HepG2 (cell line): ENCODE results near the gene SLC35F4. TPM values are rescaled to one million over a fixed set of nuclear protein-coding genes. Genes with fewer than 3 reads are reported as not detected.

Experiments used
- ATAC-seq: fragments of 200-7000 bp; cut with Tn5 transposase; 3 replicates; pipeline ENCODE4 v1.9.1; 2020; ENCODE audit warnings: mild to moderate bottlenecking, moderate library complexity
- BruUV-seq: library from RNA; stranded (reverse); fragments of 400-500 nt; replicated peaks from 2 replicates; lab custom pipeline; 2021; lab: Mats Ljungman, UMichigan
- CTCF ChIA-PET: fragments of 300-600 bp; formaldehyde crosslinking; extraction: SDS; loops from one replicate; lab custom pipeline; 2021; ENCODE audit warnings: low total read pairs, inconsistent platforms, low intra/inter-chr PET ratio; lab: Yijun Ruan, JAX
- POLR2A ChIA-PET: fragments of 350-600 bp; sonication (Branson Sonifier 250); formaldehyde crosslinking; loops from one replicate; lab custom pipeline; 2020; ENCODE audit warnings: antibody characterized with exemption, inconsistent platforms; lab: Yijun Ruan, JAX
- DNase-seq: peaks from one replicate; pipeline ENCODE4 v3.0.0-alpha.2; 2015; ENCODE audit warnings: low spot score
- FAIRE-seq: peaks from 3 replicates; lab custom pipeline; 2011; peaks lifted over from hg19 to GRCh38; lab: Jason Lieb, UNC
- H2AFZ ChIP-seq: one replicate; pipeline ENCODE4 v1.6.1; 2011; ENCODE audit warnings: low read length, inconsistent platforms
- H3K27ac ChIP-seq: fragments of 300-600 bp; 3 replicates; pipeline ENCODE4 v1.8.0; 2011; ENCODE audit warnings: mixed run types, mild to moderate bottlenecking, mixed read lengths, low read length, inconsistent platforms; ENCODE audit not compliant: insufficient read depth; ENCODE audit errors: extremely low read length
- H3K27me3 ChIP-seq, 2 experiments: fragments of 200-600 bp in 1 of 2; 2 replicates in 1 of 2; 3 replicates in 1 of 2; pipeline versions ENCODE4 v1.6.0 to v1.8.0; 2011; ENCODE audit warnings: low read length in 2 of 2, mild to moderate bottlenecking in 2 of 2, moderate library complexity in 2 of 2, inconsistent platforms in 1 of 2; ENCODE audit not compliant: insufficient read depth in 2 of 2, control insufficient read depth in 1 of 2
- H3K36me3 ChIP-seq, 2 experiments: fragments of 200-600 bp in 1 of 2; replicated peaks in 1 of 2; 2 replicates in 1 of 2; 3 replicates in 1 of 2; pipeline versions ENCODE4 v1.5.1 to v1.8.0; 2011; ENCODE audit warnings: low read length in 2 of 2, inconsistent platforms in 1 of 2; ENCODE audit not compliant: insufficient read depth in 2 of 2, control insufficient read depth in 1 of 2
- H3K4me1 ChIP-seq: 2 replicates; pipeline ENCODE4 v1.5.1; 2012; ENCODE audit warnings: low read length, inconsistent platforms; ENCODE audit not compliant: insufficient read depth
- H3K4me2 ChIP-seq: 2 replicates; pipeline ENCODE4 v1.6.0; 2011; ENCODE audit warnings: low read depth, low read length, inconsistent platforms
- H3K4me3 ChIP-seq, 3 experiments: fragments of 200-600 bp in 1 of 3; sonication (generic), shearing (Covaris generic) in 1 of 3; replicated peaks in 1 of 3; 2 replicates each; pipeline ENCODE4 v1.5.1; 2011 to 2016; ENCODE audit warnings: low read length in 3 of 3, inconsistent platforms in 2 of 3, low read depth in 2 of 3, mild to moderate bottlenecking in 2 of 3, control low read depth in 1 of 3, mixed read lengths in 1 of 3; ENCODE audit not compliant: insufficient read depth in 1 of 3
- H3K79me2 ChIP-seq: one replicate; pipeline ENCODE4 v1.6.1; 2011; ENCODE audit warnings: low read length, inconsistent platforms; ENCODE audit not compliant: insufficient read depth
- H3K9ac ChIP-seq: 2 replicates; pipeline ENCODE4 v1.6.0; 2011; ENCODE audit warnings: mild to moderate bottlenecking, low read depth, low read length, inconsistent platforms; ENCODE audit not compliant: insufficient read depth
- H3K9me3 ChIP-seq: 2 replicates; pipeline ENCODE4 v1.5.1; 2012; ENCODE audit warnings: mild to moderate bottlenecking, low read length
- H4K20me1 ChIP-seq: 2 replicates; pipeline ENCODE4 v1.6.0; 2011; ENCODE audit warnings: inconsistent platforms, mild to moderate bottlenecking, low read length, moderate library complexity; ENCODE audit not compliant: insufficient read depth
- CCAR2 ChIP-seq: fragments of 200-400 bp; formaldehyde crosslinking; optimal IDR thresholded peaks from 2 replicates; pipeline ENCODE3; 2018; ENCODE audit warnings: low read depth, mild to moderate bottlenecking, low read length, moderate library complexity
- ETV6 ChIP-seq: sonication (generic); formaldehyde crosslinking; conservative IDR thresholded peaks from 2 replicates; pipeline ENCODE4 v1.4.0; 2020; ENCODE audit warnings: missing genetic modification reagents
- HNRNPUL1 ChIP-seq: fragments of 200-400 bp; formaldehyde crosslinking; IDR thresholded peaks from 2 replicates; pipeline ENCODE4 v1.6.1; 2017; ENCODE audit warnings: low read depth, mild to moderate bottlenecking, low read length, moderate library complexity
- MEF2D ChIP-seq: sonication (generic); formaldehyde crosslinking; IDR thresholded peaks from 2 replicates; pipeline ENCODE4 v1.5.1; 2020; ENCODE audit warnings: mild to moderate bottlenecking, missing genetic modification reagents
- ZNF264 ChIP-seq: sonication (generic); formaldehyde crosslinking; IDR thresholded peaks from 2 replicates; pipeline ENCODE4 v1.4.0; 2020; ENCODE audit warnings: missing genetic modification reagents
- ZNF510 ChIP-seq: sonication (generic); formaldehyde crosslinking; IDR thresholded peaks from 2 replicates; pipeline ENCODE4 v1.4.0; 2020; ENCODE audit warnings: low read depth, mild to moderate bottlenecking, missing genetic modification reagents
- WGBS: methylation state at CpG from one replicate; pipeline ENCODE4 v1.1.6; 2017; ENCODE audit warnings: low lambda C conversion rate; 5-methylcytosine and 5-hydroxymethylcytosine counted together
- in situ Hi-C: cut with HindIII; loops from 2 replicates; pipeline ENCODE4 v1.10.0; 2017; ENCODE audit warnings: low pct_unique_long_range_greater_than_20kb; ENCODE audit not compliant: extremely low pct_ligation_motif_present
- intact Hi-C: fragments of 100-400 bp; cut with micrococcal nuclease; formaldehyde crosslinking; loops from one replicate; pipeline ENCODE4 v1.10.0; 2022; ENCODE audit not compliant: unreplicated experiment
- polyA plus RNA-seq, 8 experiments: library from polyadenylated mRNA; depleted of rRNA in 3 of 8; stranded (reverse) in 7 of 8; unstranded in 1 of 8; fragments of >200 nt; fragmentation: Illumina TruSeq in 4 of 8; extraction: Trizol in 4 of 8; gene quantifications; 2 replicates each; pipeline versions ENCODE4 v1.2.1 to v1.2.3, GENCODE V29; 2011 to 2016; ENCODE audit warnings: low read depth in 4 of 8, missing spikeins in 1 of 8, mixed read lengths in 1 of 8; ENCODE audit not compliant: insufficient read depth in 1 of 8
- total RNA-seq, 5 experiments: library from RNA; depleted of rRNA; stranded (reverse); fragments of >200 nt; fragmentation: Illumina TruSeq; extraction: Trizol; gene quantifications; 2 replicates each; pipeline ENCODE4 v1.2.3, GENCODE V29; 2016; ENCODE audit warnings: low read depth in 1 of 5
- TF ChIP-seq, protein P1 (sequence below): sonication (generic); formaldehyde crosslinking; IDR thresholded peaks from 2 replicates; pipeline ENCODE4 v1.8.0; 2022; ENCODE audit warnings: missing genetic modification reagents, mild to moderate bottlenecking, moderate library complexity, borderline replicate concordance
- TF ChIP-seq, protein P2 (sequence below): sonication (generic); formaldehyde crosslinking; IDR thresholded peaks from 2 replicates; pipeline ENCODE4 v1.8.1; 2022; ENCODE audit warnings: mild to moderate bottlenecking, missing genetic modification reagents

The SLC35F4 gene
- total and polyA plus RNA-seq, 2 of the 13 experiments (the other 11 are each of a cell fraction or from before 2014, with no cell fraction given) = not detected

DNA sequence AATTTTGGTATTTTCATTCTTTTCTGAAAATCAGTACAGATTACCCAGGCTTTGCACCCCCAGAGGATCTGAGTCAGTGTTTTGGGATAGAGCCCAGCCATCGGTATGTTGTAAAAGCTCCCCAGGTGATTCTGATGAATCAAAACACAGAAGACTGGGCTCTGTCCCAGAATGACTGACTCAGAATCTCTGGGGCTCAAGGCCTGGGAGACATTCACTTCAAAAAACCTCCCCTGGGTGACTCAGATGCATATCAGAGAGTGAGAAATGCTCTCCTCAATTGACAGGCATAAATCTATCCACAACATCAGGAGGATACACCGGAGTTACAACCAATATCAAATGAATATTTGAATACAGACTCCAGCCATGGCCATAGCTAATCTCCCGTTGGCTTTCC, 32.6 kb downstream of the SLC35F4 start (continued):
- no peak for TF ChIP-seq ETV6 (CRISPR knock-in tag)

DNA sequence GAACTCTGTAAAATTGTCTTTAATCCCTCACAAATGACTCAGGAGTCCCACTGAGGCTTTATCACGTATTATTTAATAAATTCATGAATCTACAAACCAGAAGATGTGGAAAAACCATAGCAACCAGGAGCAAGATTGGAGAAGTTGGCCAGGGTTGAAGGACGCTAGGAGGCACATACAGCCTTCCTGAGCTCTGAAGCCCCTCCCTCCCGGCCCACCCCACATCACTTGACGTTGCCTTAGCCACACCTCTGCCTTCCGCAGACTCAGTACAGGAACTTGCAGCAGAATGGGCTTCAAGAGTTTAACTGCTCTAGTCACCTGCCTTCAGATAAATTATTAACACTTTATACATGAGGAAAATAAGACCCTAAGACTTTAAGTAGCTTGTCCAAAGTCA, 33.9 kb downstream of the SLC35F4 start:
- FAIRE-seq = no peak
- Histone ChIP-seq H3K27ac (no peak overlapping the region), H3K27me3 (no peaks in the 10 kb centered on the region; a peak in 1 of 5 replicates), H4K20me1 (no peaks in the 10 kb centered on the region), H3K4me1 (no peaks in the 10 kb centered on the region), H3K79me2 (no peaks in the 10 kb centered on the region), H3K9me3 (0 out of 2 replicates have a peak, but pooled peaks cover 6% of the 10 kb centered on the region), H3K9ac (no peak overlapping the region), H3K4me2 (no peak overlapping the region), H2AFZ (no peak overlapping the region), H3K36me3 (no peaks in the 10 kb centered on the region), H3K4me3 (no peak overlapping the region)
- in situ Hi-C loops (no loop called here), intact Hi-C loops (no loop called here)
- POLR2A ChIA-PET = no interaction called here
- ATAC-seq = no peak
- 0% methylated on average over 5 of the region's 5 CpGs for WGBS
- CTCF ChIA-PET = no interaction called here
- DNase-seq = no peak
- TF ChIP-seq, protein P1, sequence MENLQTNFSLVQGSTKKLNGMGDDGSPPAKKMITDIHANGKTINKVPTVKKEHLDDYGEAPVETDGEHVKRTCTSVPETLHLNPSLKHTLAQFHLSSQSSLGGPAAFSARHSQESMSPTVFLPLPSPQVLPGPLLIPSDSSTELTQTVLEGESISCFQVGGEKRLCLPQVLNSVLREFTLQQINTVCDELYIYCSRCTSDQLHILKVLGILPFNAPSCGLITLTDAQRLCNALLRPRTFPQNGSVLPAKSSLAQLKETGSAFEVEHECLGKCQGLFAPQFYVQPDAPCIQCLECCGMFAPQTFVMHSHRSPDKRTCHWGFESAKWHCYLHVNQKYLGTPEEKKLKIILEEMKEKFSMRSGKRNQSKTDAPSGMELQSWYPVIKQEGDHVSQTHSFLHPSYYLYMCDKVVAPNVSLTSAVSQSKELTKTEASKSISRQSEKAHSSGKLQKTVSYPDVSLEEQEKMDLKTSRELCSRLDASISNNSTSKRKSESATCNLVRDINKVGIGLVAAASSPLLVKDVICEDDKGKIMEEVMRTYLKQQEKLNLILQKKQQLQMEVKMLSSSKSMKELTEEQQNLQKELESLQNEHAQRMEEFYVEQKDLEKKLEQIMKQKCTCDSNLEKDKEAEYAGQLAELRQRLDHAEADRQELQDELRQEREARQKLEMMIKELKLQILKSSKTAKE (CRISPR knock-in tag) = no peak
- BruUV-seq = no TSS peak

DNA sequence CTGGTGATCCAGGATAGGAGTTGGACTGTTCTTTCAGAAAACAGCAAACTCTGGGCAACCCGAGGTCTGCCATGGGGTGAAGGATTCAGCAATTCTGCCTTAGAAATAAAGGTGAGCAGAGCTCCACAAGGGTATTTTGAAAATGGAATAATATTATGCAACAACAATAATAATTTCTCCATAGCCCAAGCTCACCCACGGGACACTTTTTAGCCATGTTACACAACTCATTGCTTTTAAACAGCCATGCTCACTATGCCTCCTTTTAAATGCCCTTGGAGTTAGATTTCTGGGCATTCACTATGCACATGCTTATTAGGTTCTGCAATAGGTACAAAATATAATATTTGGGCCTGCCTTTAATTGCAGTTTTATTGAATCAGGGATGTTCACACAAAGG, 37.2 kb downstream of the SLC35F4 start:
- Histone ChIP-seq H3K4me2 (no peak overlapping the region), H3K4me1 (no peaks in the 10 kb centered on the region), H4K20me1 (no peaks in the 10 kb centered on the region), H3K27me3 (no peaks in the 10 kb centered on the region), H2AFZ (no peak overlapping the region), H3K79me2 (no peaks in the 10 kb centered on the region), H3K27ac (no peak overlapping the region), H3K4me3 (no peak overlapping the region), H3K9ac (no peak overlapping the region), H3K9me3 (0 out of 2 replicates have a peak, but pooled peaks cover 6% of the 10 kb centered on the region), H3K36me3 (no peaks in the 10 kb centered on the region)
- POLR2A ChIA-PET = no interaction called here
- ATAC-seq = no peak
- no peak for FAIRE-seq
- in situ Hi-C loops (no loop called here), intact Hi-C loops (no loop called here)
- no TSS peak for BruUV-seq
- TF ChIP-seq CCAR2 (no peak), MEF2D (CRISPR knock-in tag) (no peak), HNRNPUL1 (no peak), ZNF510 (CRISPR knock-in tag) (no peak), ZNF264 (CRISPR knock-in tag) (no peak)
- TF ChIP-seq, protein P2, sequence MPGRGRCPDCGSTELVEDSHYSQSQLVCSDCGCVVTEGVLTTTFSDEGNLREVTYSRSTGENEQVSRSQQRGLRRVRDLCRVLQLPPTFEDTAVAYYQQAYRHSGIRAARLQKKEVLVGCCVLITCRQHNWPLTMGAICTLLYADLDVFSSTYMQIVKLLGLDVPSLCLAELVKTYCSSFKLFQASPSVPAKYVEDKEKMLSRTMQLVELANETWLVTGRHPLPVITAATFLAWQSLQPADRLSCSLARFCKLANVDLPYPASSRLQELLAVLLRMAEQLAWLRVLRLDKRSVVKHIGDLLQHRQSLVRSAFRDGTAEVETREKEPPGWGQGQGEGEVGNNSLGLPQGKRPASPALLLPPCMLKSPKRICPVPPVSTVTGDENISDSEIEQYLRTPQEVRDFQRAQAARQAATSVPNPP (CRISPR knock-in tag) = no peak
- CTCF ChIA-PET = no interaction called here
- no peak for DNase-seq
- WGBS = 0% methylated on average over 2 of the region's 2 CpGs
